Right hindlimb (tissue), 1 donor: ENCODE data around the gene TRIM71.
"Not testable (repeated sequence)": the region's sequence is repeated elsewhere in the genome, so short reads cannot be mapped to it uniquely, and the experiment has no call there.

Experiments used
- DNase-seq: peaks from one replicate; pipeline ENCODE4 v3.0.0-alpha.2; 2018

The TRIM71 gene

GRCh38 chr3:32819551-32820348, 2.0 kb downstream of the TRIM71 start:
- no peak for DNase-seq

- no peak for DNase-seq
These were observed 2.6 kb downstream of the TRIM71 start for GRCh38 chr3:32820430-32820829.

- no peak for DNase-seq
These were observed 3.3 kb downstream of the TRIM71 start for GRCh38 chr3:32820971-32821685.

DNA sequence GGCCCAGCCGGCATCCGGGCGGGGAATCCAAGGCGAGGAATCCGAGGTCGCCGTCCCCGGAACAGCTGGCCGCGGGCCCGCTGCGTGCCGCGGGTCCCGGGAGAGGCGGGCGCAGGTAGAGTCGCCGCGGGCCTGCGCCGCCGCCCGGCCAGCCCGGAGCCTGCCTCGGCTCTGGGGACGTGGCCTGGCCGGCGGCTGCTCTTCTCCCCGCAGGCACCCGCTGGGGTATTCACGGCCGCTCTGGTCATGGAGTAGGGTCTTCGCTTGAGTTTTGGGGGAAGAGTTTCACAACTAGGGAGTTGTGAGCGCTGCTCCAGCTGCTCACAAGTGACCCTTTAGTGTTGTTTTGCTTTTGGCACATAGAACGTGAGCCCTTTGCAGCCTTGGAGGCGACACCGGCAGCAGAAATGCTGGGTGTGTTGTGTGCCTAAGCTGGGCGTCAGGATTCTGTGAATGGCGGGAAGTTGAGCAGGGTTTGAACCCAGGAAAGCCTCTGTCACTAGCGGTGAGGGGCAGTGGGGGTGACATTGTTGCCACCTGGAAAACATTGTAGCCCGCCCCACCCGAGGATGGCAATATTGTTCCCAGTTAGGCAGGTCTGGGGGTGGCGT, 4.0 kb downstream of the TRIM71 start:
- no peak for DNase-seq

GRCh38 chr3:32822609-32823498, 5.1 kb downstream of the TRIM71 start:
- no peak for DNase-seq

GRCh38 chr3:32823641-32824184, 5.9 kb downstream of the TRIM71 start:
- not testable (repeated sequence) for DNase-seq

DNA sequence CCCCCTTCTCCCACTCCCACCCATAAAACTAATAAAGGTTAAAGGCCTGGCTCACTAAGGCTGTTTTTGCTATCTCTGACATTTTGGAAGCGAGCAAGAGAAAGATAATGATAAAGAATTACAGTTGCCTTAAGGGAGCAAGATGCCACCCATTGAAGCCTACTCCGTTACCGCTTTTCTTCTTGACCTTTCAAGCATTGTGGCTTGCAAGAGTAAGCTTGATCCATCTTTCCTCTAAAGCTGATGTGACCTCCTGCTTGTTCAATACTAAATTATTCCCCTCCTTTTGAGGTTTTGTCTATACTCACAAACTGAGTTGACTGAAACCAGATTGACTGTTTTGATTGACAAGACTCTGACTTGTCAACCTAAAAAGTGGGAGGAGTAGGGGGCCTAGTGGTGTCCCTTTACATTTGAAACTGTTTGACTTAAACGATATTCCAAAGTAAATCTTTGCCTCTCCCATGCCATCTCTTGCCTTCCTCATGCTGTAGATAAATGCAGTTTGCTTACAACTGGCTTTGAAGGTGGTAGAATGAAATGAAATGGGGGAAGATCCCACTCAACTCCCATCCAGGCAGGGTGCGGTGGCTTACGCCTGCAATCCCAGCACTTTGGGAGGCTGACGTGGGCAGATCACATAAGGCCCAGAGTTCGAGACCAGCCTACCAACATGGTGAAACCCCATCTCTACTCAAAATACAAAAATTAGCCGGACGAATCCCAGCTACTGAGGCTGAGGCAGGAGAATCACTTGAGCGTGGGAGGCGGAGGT, 8.0 kb downstream of the TRIM71 start:
- DNase-seq: no peak

DNA sequence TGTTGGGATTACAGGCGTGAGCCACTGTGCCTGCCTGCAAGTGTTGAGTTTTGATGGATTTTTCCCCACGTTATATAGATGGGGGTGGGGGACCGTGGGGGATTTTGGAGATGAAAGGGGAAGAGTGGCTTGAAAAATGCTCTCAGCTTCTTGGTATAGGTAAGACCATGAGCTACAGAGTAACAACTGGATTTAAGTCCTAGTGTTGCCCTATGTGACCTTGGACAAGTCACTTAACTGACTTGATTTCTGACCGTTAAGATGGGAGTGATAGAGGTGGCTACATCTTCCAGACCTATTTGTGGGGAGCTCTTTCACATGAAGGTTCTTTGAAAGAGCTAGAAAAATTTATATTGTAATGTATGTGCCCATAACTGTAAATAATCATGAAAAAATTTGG, 13.3 kb downstream of the TRIM71 start:
- no peak for DNase-seq

DNA sequence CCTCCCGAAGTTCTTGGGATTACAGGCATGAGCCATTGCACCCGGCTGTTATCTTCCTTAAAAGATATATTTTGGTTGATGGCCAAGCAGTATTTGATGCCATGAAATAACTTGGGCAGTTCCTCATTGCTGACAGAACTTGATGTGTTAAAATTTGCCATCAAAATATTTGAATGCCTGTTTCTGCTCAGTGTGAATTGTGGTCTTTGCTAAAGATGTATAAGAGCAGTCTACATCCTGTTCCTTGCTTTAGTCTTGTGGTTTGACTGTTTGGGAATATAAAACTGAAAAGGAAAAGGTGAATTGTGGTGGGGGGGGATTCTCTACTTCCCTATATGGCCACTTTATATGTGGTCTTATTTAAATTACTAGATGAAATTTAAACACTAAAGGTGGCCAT, 14.0 kb downstream of the TRIM71 start:
- no peak for DNase-seq

DNA sequence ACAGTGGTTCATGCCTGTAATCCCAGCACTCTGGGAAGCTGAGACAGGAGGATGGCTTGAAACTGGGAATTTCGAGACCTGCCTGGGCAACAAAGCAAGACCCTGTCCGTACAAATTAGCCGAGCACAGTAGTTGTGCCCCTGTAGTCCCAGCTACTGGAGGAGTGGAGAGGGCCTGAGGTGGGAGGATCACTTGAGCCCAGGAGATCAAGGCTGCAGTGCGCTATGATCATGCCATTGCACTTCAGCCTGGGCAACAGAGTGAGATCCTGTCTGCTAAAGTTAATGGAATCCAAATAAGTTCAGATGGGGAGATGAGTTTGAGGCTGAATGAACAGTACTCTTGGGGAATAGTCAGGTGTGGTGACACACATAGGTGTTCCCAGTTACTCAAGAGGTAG, 14.4 kb downstream of the TRIM71 start:
- no peak for DNase-seq

- DNase-seq: no peak
These were observed 17.2 kb downstream of the TRIM71 start for GRCh38 chr3:32835049-32835371.

GRCh38 chr3:32835961-32836360, 18.2 kb downstream of the TRIM71 start:
- no peak for DNase-seq

- DNase-seq: no peak
These were observed 18.8 kb downstream of the TRIM71 start for GRCh38 chr3:32836601-32837000.

GRCh38 chr3:32837366-32837765, 19.6 kb downstream of the TRIM71 start:
- no peak for DNase-seq

DNA sequence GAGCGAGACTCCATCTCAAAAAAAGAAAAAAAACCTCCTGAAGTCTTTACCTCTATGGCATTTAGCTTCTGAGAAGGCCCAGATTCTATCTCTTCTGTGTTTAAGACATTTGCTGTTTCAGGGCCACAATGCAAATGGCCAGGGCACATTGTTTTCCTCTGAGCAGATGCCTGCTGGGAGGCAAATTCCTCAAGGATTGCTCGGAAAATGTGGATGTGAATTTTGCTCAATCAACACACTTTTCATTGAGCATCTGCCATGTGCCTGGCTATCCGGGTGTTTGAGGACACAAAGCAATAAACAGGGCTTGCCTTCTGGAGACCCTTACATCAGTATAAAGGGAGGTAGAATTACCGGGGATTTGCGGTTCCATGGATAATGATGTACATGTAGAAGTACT, 20.0 kb downstream of the TRIM71 start:
- no peak for DNase-seq

- no peak for DNase-seq
These were observed 21.9 kb downstream of the TRIM71 start for GRCh38 chr3:32839714-32840085.

DNA sequence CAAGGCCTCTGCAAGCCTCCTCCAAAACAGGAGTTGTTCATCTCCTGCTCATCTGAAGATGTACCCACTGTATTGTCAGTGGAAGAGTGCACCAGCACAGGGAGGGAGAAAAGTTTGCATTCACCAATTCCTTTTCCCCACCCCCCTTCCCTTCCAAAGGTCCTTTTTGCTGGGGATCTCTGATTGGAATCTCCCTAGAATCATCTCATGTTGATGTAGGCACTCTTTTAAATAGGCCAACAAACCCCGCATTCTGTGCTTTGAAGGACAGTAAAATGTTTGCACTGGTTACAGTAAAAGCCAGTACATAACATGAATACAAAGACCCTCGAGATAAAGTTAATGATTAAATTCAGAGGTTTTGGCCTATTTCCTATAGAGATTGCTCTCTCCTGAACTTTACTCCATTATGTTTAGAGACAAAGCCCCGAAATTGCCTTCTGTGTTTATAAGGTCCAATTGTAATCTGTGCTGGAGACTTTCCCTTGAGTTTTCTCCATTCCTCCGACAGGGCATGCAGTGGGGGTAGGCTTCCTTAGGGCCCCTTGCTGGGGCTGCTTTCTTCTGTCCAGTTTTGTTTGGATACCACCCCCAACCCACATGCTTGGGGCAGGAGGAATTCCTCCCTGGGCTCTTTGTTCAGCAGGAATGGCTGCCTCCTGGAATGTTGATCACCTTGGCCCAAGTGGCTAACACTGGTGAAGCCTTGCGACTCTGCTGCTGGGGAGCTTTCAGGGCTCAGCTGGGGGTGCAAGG, 22.5 kb downstream of the TRIM71 start:
- DNase-seq: no peak

GRCh38 chr3:32841341-32841740, 23.5 kb downstream of the TRIM71 start:
- no peak for DNase-seq

GRCh38 chr3:32841867-32842470, 24.2 kb downstream of the TRIM71 start:
- no peak for DNase-seq

- DNase-seq: no peak
These were observed 24.7 kb downstream of the TRIM71 start for GRCh38 chr3:32842531-32842931.

- no peak for DNase-seq
These were observed 25.2 kb downstream of the TRIM71 start for GRCh38 chr3:32842987-32843386.
